HG03457 (cell line): Measurements from ENCODE around the gene TMEM151A.
"Not testable (repeated sequence)": the region's sequence is repeated elsewhere in the genome, so short reads cannot be mapped to it uniquely, and the experiment has no call there.

Experiments used
- ATAC-seq: cut with Tn5 transposase; IDR thresholded peaks from one replicate; pipeline ENCODE4 v1.9.1; 2021; ENCODE audit warnings: moderate number of reproducible peaks; ENCODE audit not compliant: unreplicated experiment

Gene TMEM151A

DNA sequence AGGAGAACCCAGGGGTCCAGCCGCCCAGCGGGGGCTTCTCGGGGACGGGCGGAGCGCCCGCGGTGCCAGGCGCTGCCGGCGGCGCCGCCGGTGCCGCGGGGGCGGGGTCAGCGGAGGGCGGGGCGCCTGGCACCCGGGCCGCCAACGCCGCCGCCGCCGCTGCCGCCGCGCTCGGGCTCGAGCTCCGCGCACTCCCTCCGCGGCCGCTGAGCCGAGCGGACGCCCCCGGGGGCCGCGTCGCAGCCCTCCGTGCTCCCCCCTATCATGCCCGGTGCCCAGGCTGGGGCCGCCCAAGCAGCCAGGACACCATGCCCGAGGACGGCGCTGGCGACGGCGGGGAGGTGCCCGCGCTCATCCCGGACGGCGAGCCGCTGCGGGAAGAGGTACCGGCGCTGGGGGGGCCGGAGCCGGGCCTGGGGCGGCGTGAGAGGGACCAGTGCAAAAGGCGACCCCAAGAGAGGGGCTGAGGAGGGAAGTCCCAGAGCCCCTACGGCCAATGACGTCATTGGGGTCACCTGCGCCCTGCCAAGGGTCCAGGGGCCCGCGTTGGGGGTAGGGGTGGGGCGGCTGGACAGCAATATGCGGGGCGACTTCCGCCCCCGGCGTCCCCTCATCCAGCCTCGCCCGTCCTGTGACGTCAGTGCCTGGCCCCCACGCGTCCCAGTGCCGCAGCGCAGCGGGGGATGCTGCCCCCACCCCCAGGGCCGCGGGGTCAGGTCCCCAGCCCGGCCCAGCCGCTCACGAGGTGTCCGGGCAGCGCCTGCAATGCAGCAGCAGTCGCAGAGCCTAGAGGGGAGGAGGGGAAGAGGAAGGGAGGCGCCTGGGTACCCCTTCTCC is at the start of gene TMEM151A:
TSS of gene TMEM151A (plus strand) at position 189 of the 837 bp plus-strand sequence. CDS start at position 309, 120 bp downstream.
- ATAC-seq = no peak

DNA sequence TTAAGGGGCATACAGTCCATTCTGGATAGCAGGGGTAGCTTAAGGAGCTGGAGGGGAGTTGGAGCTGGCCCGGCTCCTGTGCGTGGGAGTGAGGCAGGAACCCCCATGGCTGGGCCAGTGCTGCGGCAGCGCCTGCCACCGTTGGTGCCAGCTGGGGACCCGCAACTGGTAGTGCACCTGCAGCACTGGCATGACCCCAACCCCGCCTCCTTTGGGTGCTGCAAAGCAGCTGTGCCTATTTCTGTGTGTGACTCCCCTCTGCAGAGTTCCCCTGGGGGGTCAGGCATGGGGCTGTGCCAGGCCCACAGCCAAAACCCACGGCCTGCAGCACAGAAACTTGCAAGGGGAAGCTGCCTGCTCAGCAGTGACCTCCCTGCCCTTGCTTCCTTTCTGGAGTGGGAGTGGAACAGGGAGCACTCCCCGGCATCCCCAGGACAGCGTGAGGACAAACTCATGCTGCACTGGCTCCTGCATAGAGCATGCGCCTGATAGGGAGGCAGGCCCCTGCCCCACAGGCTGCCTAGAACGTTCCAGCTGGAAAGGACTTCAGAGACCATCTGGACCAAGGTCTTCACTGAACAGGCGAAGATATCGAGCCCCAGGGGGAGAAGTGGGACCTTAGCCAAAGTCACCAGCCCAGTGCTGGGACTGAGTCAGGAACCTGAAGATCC is 49.5 kb upstream of the TMEM151A start:
- ATAC-seq = no peak

DNA sequence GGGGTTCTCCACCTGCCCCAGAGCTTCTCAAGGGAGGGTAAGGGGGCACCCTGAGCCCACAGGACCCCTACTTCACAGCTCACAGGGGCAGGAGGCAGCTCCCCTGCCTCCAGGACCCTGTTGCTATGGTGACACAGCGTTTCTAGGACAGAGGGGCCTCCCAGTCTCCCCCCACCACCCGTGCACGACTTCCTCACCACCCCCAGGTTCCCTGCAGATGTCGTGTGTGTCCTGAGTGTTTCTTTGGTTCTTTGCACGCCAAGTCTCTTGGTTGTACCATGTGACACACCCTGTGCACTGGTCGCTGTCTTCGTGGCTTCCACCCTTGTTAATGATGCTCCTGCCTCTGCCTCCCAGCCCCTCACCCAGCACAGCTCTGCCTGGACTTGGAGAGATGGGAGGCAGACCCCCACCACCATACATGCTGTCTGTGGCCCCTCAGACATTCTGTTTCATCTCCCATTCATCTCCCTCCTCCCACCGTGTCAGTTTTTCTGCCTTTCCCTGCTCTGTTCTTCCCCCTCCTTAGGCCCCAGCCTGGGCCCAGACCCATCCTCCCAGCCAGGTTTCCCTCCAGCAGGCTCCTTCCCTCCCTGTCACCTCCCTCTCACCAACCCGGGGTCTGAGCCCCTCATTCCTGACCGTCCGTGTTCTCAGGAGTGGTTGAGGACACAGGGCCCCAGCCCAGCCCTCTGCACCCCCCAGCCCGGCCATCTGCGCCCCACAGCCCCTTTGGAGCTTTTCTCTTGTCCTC is 47.7 kb upstream of the TMEM151A start:
- ATAC-seq = no peak

DNA sequence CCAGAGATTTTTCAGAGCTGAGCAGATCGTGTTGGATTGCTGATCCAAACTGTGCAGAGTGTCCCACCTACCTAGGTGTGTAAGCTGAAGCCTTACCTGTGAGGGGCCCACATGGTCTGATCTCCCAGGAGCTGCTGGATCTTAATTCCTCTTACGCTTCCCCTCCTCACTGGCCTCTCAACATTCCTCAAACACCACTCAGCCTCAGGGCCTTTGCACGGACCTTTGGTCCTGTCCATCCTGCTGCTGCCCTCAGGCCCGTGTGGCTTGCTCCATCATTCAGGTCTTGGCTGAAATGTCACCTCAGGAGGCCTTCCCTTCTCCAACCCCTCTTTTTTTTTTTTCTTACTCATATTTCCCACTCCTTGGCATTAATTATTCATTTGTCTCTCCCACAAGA is 44.4 kb upstream of the TMEM151A start:
- no peak for ATAC-seq

DNA sequence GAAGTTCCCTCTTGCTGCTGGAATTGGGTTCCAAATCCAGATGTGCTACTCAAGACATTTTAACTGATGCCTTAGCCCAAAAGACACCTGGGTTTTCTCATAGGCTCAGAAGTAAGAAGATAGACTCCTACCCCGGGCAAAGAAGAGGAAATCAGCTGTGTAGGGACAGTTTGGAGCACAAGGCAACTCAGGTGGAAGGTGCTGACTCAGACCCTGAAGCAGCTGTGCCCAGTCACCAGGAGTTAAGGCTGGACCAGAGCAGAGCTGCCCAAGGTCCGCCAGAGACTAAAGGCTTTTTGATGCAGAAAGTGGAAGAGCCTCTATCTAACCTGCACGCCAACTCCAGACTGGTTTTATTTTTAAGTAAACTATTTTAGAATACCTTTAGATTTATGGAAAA is 43.9 kb upstream of the TMEM151A start:
- ATAC-seq = no peak

DNA sequence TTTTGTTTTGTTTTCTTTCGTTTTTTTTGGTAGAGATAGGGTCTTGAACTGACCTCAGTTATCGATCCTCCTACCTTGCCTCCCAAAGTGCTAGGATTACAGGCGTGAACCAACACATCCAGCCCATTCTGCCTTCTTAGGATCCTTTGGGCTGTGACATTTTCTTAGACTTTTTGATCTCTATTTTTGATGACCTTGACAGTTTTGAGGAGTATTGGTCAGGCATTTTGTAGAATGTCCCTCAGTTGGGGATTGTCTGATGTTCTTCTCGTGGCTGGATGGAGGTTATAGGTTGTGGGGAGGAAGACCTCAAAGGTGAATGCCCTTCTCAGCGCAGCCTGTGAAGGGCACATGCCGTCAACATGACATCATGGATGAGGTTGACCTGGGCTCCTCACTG is 42.8 kb upstream of the TMEM151A start:
- no peak for ATAC-seq

DNA sequence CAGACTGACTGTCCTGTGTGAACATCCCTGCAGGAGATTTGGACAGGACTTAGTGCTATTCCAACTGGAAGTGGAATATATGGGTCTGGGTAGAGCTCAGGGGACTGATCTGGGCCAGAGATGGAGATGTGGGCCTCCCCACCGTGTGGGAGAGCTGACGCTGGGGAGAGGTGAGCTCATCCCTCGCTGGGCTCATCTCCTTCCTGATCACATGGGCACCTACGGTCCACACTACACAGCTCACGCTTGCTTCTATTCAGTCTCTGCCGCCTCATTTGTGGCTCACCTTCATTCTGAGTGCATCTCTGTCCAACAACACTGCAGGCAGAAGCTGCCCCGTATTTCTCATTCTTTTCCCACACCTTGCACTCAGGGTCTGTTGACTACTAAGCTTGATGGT is 39.9 kb upstream of the TMEM151A start:
- ATAC-seq = no peak

DNA sequence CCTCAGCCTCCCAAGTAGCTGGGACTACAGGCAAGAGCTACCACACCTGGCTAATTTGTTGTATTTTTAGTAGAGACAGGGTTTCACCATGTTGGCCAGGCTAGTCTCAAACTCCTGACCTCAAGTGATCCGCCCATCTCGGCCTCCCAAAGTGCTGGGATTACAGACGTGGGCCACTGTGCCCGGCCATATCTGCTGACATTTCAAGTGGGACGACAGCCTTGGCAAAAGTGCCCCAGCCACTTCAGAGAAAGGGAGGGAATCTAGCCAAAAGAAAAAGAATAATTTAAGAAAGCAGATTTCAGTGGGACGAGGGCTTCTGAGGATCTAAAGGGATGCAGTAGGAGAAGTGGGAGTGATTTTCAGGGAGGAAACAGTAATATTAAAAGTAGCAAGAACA is 38.6 kb upstream of the TMEM151A start:
- not testable (repeated sequence) for ATAC-seq

DNA sequence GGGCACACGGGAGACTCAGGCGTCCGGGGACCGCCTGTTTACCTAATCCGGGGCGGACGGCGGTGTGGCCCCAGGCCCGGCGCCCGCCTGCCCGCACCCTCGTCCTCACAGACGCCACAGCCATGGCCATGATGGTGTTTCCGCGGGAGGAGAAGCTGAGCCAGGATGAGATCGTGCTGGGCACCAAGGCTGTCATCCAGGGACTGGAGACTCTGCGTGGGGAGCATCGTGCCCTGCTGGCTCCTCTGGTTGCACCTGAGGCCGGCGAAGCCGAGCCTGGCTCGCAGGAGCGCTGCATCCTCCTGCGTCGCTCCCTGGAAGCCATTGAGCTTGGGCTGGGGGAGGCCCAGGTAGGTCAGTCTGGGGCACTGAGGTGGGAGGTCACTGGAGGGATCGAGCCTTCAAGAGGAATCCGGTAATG is 33.2 kb upstream of the TMEM151A start:
- no peak for ATAC-seq

DNA sequence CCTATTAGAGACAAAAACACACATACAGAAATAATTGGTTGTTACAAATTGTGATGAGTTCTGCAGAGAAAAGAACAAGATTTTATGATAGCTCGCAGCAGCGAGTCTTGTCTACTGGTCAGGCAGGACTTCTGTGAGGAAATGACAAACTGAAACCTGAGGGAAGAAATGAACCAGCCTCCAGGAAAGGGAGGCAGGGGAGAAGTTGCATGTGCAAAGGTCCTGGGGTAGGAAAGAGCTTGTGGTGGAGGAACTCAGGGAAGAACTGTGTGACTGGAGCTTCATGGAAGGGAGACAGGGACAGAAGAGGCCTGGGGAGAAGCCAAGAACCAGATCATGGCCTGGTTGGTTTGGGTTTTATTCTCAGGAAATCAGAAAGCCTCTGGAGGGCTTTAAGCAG is 32.5 kb upstream of the TMEM151A start:
- no peak for ATAC-seq

DNA sequence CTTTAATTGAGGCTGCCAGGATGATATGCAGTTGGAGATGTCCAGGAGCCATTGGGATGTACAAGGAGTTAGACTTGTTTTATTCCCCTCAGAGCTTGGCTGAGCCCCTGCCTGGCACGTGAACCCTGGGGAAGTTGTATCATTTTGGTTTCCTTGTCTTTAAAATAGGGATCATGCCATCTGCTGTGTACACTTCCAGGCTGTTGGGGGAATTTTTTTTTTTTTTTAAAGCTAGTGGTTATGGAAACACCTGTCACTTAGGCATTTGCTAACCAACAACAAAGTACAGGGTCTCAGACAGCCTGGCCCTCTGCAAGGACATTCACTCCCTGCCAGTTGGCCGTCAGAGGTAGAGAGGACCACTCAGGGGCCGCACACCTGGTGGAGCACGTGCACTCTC is 31.7 kb upstream of the TMEM151A start:
- no peak for ATAC-seq

DNA sequence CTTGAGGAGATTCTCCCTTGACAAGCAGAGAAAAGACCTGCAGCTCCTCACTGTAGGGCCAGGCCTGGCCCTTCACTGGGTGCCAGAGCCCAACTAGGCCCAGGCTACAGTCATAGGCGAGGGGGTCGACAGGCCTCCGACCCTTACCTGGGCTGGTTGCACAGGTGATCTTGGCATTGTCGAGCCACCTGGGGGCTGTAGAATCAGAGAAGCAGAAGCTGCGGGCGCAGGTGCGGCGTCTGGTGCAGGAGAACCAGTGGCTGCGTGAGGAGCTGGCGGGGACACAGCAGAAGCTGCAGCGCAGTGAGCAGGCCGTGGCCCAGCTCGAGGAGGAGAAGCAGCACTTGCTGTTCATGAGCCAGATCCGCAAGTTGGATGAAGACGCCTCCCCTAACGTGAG is 30.1 kb upstream of the TMEM151A start:
- no peak for ATAC-seq

DNA sequence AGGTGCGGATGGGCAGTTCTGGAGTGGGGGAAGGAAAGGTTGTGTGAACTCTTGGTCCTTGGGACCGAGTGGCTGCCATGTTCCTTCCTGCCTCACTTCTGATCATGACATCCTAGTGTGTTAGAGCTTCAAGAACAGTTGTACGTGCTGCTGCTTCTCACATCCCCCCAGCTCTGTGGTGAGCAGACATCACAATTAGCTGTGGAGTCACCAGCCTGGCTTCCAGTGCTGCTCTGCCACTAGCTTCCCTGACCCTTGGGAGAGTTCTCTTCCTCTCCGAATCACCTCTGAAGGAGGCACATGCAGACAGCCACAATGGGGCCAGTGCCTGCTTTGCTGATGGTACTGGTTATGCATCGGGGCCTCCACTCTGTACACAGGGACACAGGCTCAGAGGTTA is 29.5 kb upstream of the TMEM151A start:
- no peak for ATAC-seq

DNA sequence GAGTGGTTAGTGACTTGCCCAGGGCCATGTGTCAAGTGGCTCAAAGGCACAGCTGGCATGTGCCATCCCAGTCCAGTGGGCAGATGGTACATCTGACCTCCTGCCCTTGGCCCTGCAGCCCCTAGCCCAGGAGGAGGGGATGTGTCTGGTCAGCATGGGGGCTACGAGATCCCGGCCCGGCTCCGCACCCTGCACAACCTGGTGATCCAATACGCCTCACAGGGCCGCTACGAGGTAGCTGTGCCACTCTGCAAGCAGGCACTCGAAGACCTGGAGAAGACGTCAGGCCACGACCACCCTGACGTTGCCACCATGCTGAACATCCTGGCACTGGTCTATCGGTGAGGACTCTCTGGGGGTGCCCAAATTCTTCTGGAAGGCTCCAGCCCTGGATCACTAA is 29.0 kb upstream of the TMEM151A start:
- no peak for ATAC-seq

DNA sequence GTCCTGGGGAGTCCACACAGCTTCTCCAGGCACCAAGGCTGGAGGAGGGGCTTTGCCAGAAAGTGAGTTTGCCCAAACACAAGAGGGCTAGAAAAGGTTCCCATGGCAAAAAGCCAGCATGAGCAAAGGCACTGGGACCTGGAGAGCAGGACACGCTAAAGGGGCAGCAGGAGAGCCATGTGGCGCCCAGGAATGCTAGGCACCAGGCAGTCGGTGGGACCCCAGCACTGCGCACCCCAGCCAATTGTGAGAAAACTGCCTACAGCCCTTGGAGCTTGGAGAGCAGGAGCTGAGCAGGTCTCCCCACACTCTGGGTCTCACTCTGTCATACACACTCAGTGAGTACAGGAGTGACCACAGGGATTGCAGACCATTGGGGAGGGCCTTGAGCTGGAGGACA is 28.5 kb upstream of the TMEM151A start:
- ATAC-seq = no peak

DNA sequence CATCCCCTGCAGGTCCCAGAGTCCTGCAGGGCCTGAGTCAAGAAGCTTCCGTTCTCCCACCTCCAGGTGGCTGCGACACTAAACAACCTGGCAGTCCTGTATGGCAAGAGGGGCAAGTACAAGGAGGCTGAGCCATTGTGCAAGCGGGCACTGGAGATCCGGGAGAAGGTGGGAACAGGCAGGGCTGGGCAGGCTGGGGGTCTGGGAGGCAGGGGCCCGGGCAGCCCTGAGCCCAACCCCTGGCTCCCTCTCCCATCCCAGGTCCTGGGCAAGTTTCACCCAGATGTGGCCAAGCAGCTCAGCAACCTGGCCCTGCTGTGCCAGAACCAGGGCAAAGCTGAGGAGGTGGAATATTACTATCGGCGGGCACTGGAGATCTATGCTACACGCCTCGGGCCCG is 27.9 kb upstream of the TMEM151A start:
- no peak for ATAC-seq

DNA sequence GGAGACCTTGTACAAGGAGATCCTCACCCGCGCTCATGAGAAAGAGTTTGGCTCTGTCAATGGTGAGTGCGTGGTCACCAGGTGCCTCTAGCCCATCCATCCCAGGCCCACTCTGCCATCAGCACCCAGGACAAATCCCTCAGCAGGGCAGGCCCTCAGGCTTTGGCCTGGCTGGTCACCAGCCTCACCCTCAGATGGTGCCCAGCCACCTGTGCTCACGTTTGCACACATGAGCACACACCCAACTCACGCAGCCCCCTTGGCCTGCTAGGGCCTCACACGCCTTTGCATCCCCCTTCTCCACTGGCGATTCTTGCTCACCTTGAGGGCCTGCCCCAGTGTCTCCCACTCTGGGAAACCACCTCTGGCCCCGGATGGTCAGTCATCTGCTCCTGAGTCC is 27.3 kb upstream of the TMEM151A start:
- no peak for ATAC-seq

DNA sequence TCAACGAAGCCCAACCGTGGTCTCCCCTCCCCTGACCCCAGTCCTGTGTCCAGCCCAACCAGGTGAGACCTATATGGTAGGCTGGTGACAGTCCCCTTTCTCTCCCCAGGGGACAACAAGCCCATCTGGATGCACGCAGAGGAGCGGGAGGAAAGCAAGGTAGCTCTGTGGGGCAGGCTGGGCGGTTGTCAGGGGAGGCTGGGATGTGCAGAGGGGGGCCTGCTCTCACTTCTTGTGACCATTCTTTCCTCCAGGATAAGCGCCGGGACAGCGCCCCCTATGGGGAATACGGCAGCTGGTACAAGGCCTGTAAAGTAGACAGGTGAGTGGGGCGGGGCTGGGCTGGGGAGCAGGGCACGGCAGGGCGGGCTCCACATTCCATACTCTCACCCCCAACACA is 26.8 kb upstream of the TMEM151A start:
- ATAC-seq = no peak

DNA sequence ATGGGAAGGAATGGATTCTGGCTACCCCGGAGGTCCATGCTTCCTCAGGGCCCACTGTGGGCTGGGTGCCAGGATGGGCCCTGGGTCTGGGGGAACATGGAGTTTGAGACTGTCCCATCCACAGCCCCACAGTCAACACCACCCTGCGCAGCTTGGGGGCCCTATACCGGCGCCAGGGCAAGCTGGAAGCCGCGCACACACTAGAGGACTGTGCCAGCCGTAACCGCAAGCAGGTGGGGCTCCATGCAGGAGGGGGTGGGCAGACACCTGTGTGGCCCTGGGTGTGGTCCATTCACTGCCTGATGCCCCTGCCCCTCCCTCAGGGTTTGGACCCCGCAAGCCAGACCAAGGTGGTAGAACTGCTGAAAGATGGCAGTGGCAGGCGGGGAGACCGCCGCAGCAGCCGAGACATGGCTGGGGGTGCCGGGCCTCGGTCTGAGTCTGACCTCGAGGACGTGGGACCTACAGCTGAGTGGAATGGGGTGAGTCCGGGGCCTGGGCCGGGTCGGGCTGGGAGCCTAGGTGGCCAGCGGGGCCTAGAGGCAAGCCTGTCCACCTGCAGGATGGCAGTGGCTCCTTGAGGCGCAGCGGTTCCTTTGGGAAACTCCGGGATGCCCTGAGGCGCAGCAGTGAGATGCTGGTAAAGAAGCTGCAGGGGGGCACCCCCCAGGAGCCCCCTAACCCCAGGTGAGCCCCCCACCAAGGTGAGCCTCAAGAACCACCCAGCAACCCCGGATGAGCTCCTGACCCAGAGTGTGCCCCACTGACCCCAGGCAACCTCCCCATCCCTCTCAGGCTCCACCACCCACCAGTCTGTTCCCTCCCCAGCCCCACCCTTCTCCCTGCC is 25.9 kb upstream of the TMEM151A start:
- ATAC-seq = no peak

DNA sequence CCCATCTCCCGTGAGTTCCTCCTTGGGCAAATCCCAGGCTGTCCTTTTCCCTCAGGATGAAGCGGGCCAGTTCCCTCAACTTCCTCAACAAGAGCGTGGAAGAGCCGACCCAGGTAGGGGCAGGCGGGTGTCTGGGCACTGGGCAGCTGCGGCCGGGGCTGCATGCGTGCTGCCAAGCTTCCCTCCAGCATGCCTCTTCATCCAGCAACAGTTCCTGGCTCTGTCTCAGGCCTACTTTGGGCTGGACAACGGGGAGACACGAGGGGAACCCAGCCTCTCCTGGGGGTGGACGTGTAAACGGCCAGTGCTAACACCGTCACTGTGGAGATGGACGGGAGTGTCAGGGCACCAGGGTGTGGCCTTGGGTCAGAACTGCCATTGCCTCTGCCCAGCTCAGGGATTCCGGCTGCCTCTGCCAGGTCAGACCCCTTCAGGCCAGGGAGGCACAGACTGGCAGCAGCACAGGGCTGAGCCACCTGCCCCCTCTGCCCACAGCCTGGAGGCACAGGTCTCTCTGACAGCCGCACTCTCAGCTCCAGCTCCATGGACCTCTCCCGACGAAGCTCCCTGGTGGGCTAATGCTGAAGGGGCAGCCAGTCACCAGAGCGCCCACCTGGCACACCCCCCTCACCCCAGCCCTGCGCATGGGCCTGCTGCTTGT is 25.2 kb upstream of the TMEM151A start:
- ATAC-seq = no peak
